ENCODE measurements around the gene GBP6. TPM values are rescaled to one million over a fixed set of nuclear protein-coding genes. Genes with fewer than 3 reads are reported as not detected.

The GBP6 gene
- total and polyA plus RNA-seq, 4 donors, result 0.05 to 0.08 TPM; not detected in 2

DNA sequence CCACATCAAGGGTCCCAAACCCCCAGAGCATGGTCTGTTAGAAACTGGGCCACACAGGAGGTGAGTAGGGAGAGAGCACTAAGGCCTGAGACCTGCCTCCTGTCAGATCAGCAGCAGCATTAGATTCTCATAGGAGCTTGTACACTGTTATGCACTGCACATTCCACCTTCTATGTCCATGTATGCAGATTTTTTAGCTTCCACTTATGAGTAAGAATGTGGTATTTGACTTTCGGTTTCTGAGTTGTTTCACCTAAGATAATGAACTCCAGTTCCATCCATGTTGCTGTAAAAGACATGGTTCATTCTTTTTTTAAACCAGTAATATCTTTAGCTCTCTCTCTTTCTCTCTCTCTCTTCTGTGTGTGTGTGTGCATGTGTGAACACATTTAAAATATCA is 663 bp upstream of the GBP6 start:
- Histone ChIP-seq H3K27ac (ENCODE audit: low read depth in 1 of 2, low read length in 2 of 2) (no peak overlapping the region), H3K36me3 (ENCODE audit: control insufficient read depth in 4 of 4, insufficient read depth in 3 of 4, low read depth in 1 of 4, low read length in 3 of 4) (no peaks in the 10 kb centered on the region), H3K4me1 (ENCODE audit: control insufficient read depth in 4 of 4, insufficient read depth in 4 of 4, low read length in 3 of 4) (peaks cover 0 to 7% (median 4%) of the 10 kb centered on the region in 4 donors), H3K4me3 (ENCODE audit: low read depth in 1 of 3, low read length in 3 of 3) (no peak overlapping the region), H3K9ac (ENCODE audit: low read depth in 1 of 2, low read length in 2 of 2) (no peak overlapping the region), H3K27me3 (ENCODE audit: control insufficient read depth in 4 of 4, insufficient read depth in 4 of 4, low read length in 3 of 4) (no peaks in the 10 kb centered on the region), H3K9me3 (ENCODE audit: control insufficient read depth in 4 of 4, low read length in 3 of 4) (no peaks in the 10 kb centered on the region)
- WGBS, result 64% methylated on average over 1 of the region's 1 CpG
- no peak for DNase-seq (ENCODE audit: low spot score)
- TF ChIP-seq JUND (IDR thresholded peaks at IDR 0.05), result no peak
- TF ChIP-seq, protein P1, sequence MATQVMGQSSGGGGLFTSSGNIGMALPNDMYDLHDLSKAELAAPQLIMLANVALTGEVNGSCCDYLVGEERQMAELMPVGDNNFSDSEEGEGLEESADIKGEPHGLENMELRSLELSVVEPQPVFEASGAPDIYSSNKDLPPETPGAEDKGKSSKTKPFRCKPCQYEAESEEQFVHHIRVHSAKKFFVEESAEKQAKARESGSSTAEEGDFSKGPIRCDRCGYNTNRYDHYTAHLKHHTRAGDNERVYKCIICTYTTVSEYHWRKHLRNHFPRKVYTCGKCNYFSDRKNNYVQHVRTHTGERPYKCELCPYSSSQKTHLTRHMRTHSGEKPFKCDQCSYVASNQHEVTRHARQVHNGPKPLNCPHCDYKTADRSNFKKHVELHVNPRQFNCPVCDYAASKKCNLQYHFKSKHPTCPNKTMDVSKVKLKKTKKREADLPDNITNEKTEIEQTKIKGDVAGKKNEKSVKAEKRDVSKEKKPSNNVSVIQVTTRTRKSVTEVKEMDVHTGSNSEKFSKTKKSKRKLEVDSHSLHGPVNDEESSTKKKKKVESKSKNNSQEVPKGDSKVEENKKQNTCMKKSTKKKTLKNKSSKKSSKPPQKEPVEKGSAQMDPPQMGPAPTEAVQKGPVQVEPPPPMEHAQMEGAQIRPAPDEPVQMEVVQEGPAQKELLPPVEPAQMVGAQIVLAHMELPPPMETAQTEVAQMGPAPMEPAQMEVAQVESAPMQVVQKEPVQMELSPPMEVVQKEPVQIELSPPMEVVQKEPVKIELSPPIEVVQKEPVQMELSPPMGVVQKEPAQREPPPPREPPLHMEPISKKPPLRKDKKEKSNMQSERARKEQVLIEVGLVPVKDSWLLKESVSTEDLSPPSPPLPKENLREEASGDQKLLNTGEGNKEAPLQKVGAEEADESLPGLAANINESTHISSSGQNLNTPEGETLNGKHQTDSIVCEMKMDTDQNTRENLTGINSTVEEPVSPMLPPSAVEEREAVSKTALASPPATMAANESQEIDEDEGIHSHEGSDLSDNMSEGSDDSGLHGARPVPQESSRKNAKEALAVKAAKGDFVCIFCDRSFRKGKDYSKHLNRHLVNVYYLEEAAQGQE (IDR thresholded peaks at IDR 0.05), result no peak
- no peak for TF ChIP-seq FOXA2 (IDR thresholded peaks at IDR 0.05)
- TF ChIP-seq HNF4G (IDR thresholded peaks at IDR 0.05), result no peak
- no peak for TF ChIP-seq RXRA (IDR thresholded peaks at IDR 0.05)
- TF ChIP-seq, protein P2, sequence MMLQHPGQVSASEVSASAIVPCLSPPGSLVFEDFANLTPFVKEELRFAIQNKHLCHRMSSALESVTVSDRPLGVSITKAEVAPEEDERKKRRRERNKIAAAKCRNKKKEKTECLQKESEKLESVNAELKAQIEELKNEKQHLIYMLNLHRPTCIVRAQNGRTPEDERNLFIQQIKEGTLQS (IDR thresholded peaks at IDR 0.05), result no peak
- no peak for TF ChIP-seq GABPA (IDR thresholded peaks at IDR 0.05 in 1 of 2, conservative IDR thresholded peaks at IDR 0.05 in 1 of 2)
- no peak for TF ChIP-seq YY1 (IDR thresholded peaks at IDR 0.05)
- TF ChIP-seq, protein P3, sequence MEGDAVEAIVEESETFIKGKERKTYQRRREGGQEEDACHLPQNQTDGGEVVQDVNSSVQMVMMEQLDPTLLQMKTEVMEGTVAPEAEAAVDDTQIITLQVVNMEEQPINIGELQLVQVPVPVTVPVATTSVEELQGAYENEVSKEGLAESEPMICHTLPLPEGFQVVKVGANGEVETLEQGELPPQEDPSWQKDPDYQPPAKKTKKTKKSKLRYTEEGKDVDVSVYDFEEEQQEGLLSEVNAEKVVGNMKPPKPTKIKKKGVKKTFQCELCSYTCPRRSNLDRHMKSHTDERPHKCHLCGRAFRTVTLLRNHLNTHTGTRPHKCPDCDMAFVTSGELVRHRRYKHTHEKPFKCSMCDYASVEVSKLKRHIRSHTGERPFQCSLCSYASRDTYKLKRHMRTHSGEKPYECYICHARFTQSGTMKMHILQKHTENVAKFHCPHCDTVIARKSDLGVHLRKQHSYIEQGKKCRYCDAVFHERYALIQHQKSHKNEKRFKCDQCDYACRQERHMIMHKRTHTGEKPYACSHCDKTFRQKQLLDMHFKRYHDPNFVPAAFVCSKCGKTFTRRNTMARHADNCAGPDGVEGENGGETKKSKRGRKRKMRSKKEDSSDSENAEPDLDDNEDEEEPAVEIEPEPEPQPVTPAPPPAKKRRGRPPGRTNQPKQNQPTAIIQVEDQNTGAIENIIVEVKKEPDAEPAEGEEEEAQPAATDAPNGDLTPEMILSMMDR (IDR thresholded peaks at IDR 0.05; ENCODE audit: low read depth, low read length, missing input control), result no peak

DNA sequence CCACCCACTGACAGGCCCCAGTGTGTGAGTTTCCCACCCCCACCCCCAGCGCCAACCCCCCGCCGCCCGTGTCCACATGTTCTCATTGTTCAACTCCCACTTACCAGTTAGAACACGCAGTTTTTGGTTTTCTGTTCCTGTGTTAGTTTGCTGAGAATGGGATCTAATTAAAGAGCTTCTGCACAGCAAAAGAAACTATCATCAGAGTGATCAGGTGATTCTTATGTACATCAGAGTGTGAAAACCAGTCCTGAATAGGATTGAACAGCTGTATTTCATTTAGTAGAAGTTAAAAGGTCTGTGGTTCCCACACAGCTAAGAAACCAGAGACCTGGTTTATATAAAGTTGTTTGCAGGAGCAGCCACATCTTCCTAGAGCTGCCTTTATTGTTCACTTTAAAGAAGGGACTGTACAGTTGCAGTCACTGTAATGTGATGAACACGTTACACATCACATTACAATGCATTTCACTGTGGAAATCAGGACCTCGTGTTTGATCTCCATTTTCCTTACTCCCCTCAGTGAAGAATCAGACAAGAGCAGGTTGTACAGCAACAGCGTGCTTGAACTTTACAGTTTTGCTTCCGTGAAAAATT is 1.2 kb downstream of the GBP6 start:
- Histone ChIP-seq H3K4me1 (ENCODE audit: control insufficient read depth in 4 of 4, insufficient read depth in 4 of 4, low read length in 3 of 4) (no peaks in the 10 kb centered on the region), H3K4me3 (ENCODE audit: low read depth in 1 of 3, low read length in 3 of 3) (no peak overlapping the region), H3K36me3 (ENCODE audit: control insufficient read depth in 4 of 4, insufficient read depth in 3 of 4, low read depth in 1 of 4, low read length in 3 of 4) (no peaks in the 10 kb centered on the region), H3K9me3 (ENCODE audit: control insufficient read depth in 4 of 4, low read length in 3 of 4) (no peaks in the 10 kb centered on the region), H3K9ac (ENCODE audit: low read depth in 1 of 2, low read length in 2 of 2) (no peak overlapping the region), H3K27ac (ENCODE audit: low read depth in 1 of 2, low read length in 2 of 2) (no peak overlapping the region), H3K27me3 (ENCODE audit: control insufficient read depth in 4 of 4, insufficient read depth in 4 of 4, low read length in 3 of 4) (no peaks in the 10 kb centered on the region)
- DNase-seq (ENCODE audit: low spot score), result no peak
- WGBS, result 86% methylated on average over 9 of the region's 9 CpGs
- no peak for TF ChIP-seq FOXA2 (IDR thresholded peaks at IDR 0.05)
- TF ChIP-seq, protein P4, sequence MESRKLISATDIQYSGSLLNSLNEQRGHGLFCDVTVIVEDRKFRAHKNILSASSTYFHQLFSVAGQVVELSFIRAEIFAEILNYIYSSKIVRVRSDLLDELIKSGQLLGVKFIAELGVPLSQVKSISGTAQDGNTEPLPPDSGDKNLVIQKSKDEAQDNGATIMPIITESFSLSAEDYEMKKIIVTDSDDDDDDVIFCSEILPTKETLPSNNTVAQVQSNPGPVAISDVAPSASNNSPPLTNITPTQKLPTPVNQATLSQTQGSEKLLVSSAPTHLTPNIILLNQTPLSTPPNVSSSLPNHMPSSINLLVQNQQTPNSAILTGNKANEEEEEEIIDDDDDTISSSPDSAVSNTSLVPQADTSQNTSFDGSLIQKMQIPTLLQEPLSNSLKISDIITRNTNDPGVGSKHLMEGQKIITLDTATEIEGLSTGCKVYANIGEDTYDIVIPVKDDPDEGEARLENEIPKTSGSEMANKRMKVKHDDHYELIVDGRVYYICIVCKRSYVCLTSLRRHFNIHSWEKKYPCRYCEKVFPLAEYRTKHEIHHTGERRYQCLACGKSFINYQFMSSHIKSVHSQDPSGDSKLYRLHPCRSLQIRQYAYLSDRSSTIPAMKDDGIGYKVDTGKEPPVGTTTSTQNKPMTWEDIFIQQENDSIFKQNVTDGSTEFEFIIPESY (IDR thresholded peaks at IDR 0.05), result no peak
- TF ChIP-seq GABPA (IDR thresholded peaks at IDR 0.05 in 1 of 2, conservative IDR thresholded peaks at IDR 0.05 in 1 of 2), result no peak
- TF ChIP-seq RXRA (IDR thresholded peaks at IDR 0.05), result no peak
- no peak for TF ChIP-seq NR2F2 (IDR thresholded peaks at IDR 0.05)
- TF ChIP-seq, protein P2 (IDR thresholded peaks at IDR 0.05), result no peak
- TF ChIP-seq HNF4G (IDR thresholded peaks at IDR 0.05), result no peak
- TF ChIP-seq HNF4A (conservative IDR thresholded peaks at IDR 0.05), result no peak
- TF ChIP-seq SP1 (IDR thresholded peaks at IDR 0.05), result no peak
- TF ChIP-seq EGR1 (IDR thresholded peaks at IDR 0.05; ENCODE audit: low read depth in 2 of 2), result no peak
- TF ChIP-seq FOXA1 (IDR thresholded peaks at IDR 0.05), result no peak

Measured in liver (tissue), 9 donors.